HUES48 (cell line): Measurements from ENCODE around the gene FGF1.

Experiments used
- H3K27ac ChIP-seq: one replicate; pipeline ENCODE4 v1.7.0; 2013; ENCODE audit warnings: low read depth, low read length, inconsistent platforms
- H3K27me3 ChIP-seq: 2 replicates; pipeline ENCODE4 v1.6.1; 2013; ENCODE audit warnings: mild to moderate bottlenecking, low read length; ENCODE audit not compliant: control insufficient read depth, insufficient read depth
- H3K36me3 ChIP-seq: 2 replicates; pipeline ENCODE4 v1.6.1; 2013; ENCODE audit warnings: low read length; ENCODE audit not compliant: control insufficient read depth, insufficient read depth
- H3K4me1 ChIP-seq: 2 replicates; pipeline ENCODE4 v1.6.1; 2013; ENCODE audit warnings: mild to moderate bottlenecking, low read length; ENCODE audit not compliant: control insufficient read depth, insufficient read depth
- H3K4me3 ChIP-seq: 2 replicates; pipeline ENCODE4 v1.5.1; 2013; ENCODE audit warnings: mild to moderate bottlenecking, low read depth, low read length
- H3K9ac ChIP-seq: 2 replicates; pipeline ENCODE4 v1.6.1; 2013; ENCODE audit warnings: mild to moderate bottlenecking, low read depth, low read length, moderate library complexity
- H3K9me3 ChIP-seq: 2 replicates; pipeline ENCODE4 v1.6.1; 2013; ENCODE audit warnings: low read length; ENCODE audit not compliant: control insufficient read depth, insufficient read depth

The FGF1 gene

GRCh38 chr5:142548739-142549275 is 137.1 kb downstream of the FGF1 start:
- Histone ChIP-seq H3K9ac (no peak overlapping the region), H3K4me1 (peaks cover 22% of the 10 kb centered on the region)

GRCh38 chr5:142547445-142548380 is 138.2 kb downstream of the FGF1 start:
- Histone ChIP-seq H3K36me3 (no peaks in the 10 kb centered on the region), H3K4me1 (peaks cover 22% of the 10 kb centered on the region), H3K27ac (no peak overlapping the region), H3K9ac (no peak overlapping the region), H3K9me3 (no peaks in the 10 kb centered on the region), H3K27me3 (no peaks in the 10 kb centered on the region), H3K4me3 (no peak overlapping the region)

More at GRCh38 chr5:142548739-142549275, 137.1 kb downstream of the FGF1 start:
- H3K4me3 ChIP-seq = no peak overlapping the region
- H3K27me3 ChIP-seq = no peaks in the 10 kb centered on the region
- H3K9me3 ChIP-seq = no peaks in the 10 kb centered on the region
- no peaks in the 10 kb centered on the region for H3K36me3 ChIP-seq
- H3K27ac ChIP-seq = no peak overlapping the region

- H3K27me3 ChIP-seq = no peaks in the 10 kb centered on the region
- H3K9me3 ChIP-seq = no peaks in the 10 kb centered on the region
- H3K4me3 ChIP-seq = no peak overlapping the region
- no peak overlapping the region for H3K9ac ChIP-seq
- H3K36me3 ChIP-seq = no peaks in the 10 kb centered on the region
- peaks cover 13% of the 10 kb centered on the region for H3K4me1 ChIP-seq
- peak overlapping the region; percentile 43 for H3K27ac ChIP-seq
Measured at GRCh38 chr5:142545650-142546322, 140.1 kb downstream of the FGF1 start.

DNA sequence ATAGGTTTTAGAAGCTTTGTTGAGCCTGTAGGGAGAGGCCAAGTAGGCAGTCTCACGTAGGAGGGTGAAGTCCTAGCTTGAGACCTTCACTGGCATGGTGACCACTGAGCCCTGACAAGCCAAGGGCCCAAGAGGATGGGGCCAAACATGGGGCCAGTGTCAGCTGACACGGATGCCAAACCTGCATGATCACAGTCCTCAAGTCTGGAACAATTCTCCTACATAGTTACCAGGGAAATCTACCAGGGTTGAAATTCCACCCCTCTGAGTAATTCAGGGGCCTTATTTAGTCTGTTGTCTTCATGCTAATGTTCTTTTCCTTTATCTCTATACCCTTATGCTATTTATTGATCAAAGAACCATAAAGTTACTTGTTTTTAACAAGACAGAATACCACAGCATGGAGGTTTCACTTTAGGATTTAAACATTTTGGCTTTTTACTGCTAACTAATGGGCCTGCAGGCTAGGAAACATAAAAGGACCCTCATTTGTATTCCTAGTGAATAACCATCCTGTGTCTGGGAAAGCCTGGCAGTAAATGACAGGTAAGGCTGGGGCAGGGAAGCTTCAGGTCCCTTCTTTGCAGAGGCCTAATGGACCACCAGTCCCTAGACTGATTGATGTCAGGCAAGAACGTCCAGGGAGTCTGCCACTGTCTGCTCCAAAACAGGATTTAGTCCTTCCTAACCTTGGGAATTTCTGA is 140.8 kb downstream of the FGF1 start:
- Histone ChIP-seq H3K27ac (peak overlapping the region; percentile 43), H3K27me3 (no peaks in the 10 kb centered on the region), H3K9ac (no peak overlapping the region), H3K36me3 (no peaks in the 10 kb centered on the region), H3K4me1 (peaks cover 15% of the 10 kb centered on the region; the same call in 1 of the 2 replicates), H3K4me3 (no peak overlapping the region), H3K9me3 (no peaks in the 10 kb centered on the region)

DNA sequence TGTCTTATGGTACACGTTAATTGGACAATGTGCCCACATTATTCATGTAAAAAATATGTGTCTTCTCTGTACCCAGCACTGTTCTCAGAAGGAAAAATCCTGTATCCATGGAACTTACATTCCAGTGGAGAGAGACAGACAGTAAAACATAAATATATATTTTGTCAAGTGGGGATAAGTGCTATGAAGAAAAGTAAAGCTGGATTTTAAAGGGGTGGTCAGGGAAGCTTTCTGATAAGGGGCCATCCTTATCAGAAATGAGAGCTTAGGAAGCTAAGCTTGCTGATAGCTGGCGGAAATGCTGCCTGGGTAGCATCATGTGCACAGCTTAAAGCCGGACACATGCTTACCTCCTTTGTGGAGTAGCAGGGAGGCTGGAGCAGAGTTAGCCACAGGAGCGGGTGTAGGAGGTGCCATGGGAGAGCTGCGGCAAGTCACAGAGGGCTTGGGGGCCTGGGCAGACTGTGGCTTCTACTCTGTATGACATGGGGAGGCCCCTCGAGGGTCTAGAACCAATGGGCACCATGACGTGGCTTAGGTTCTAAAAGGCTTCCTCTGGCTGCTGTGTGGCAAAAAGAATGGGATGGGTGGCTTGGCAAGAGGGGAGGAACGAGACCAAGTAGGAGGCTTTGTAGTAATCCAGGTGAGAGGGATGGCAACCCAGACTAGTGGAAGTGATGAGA is 141.7 kb downstream of the FGF1 start:
- peaks cover 14% of the 10 kb centered on the region; the same call in 1 of the 2 replicates for H3K4me1 ChIP-seq

GRCh38 chr5:142542906-142543305 is 143.0 kb downstream of the FGF1 start:
- Histone ChIP-seq H3K9ac (no peak overlapping the region), H3K4me1 (0 out of 2 replicates have a peak, but pooled peaks cover 4% of the 10 kb centered on the region)

More for the DNA sequence above, 141.7 kb downstream of the FGF1 start:
- no peak overlapping the region for H3K4me3 ChIP-seq
- H3K27me3 ChIP-seq = no peaks in the 10 kb centered on the region
- no peaks in the 10 kb centered on the region for H3K36me3 ChIP-seq
- no peaks in the 10 kb centered on the region for H3K9me3 ChIP-seq
- no peak overlapping the region for H3K9ac ChIP-seq
- H3K27ac ChIP-seq = no peak overlapping the region

More at GRCh38 chr5:142542906-142543305, 143.0 kb downstream of the FGF1 start:
- Histone ChIP-seq H3K27me3 (no peaks in the 10 kb centered on the region), H3K36me3 (no peaks in the 10 kb centered on the region), H3K4me3 (no peak overlapping the region), H3K9me3 (no peaks in the 10 kb centered on the region), H3K27ac (no peak overlapping the region)
